Measurements from ENCODE around the gene SLC10A3.

SLC10A3 gene

DNA sequence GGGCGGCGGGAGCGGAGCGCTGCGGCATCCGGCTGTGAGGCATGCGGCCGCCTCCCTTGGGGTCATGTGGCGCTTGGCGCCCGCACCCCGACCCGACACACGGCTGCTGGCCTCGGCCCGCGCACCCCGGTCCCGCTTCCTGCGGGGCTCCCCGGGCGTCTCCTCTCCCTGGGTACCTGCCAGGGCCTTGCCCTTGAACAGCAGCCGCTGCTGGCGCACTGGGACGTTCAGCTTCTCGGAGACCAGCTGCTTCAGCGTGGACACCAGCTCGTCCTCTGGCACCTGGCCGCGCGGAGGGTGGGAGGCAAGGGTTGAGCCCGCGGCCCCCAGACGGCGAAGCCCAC is 4.4 kb downstream of the SLC10A3 start:
- peak; percentile 12 to 17 for DNase-seq (ENCODE audit: low spot score in 2 of 2)
- Mint-ChIP-seq H3K4me1 (peaks cover 18% of the 10 kb centered on the region), H3K36me3 (ENCODE audit: insufficient read depth) (peaks cover 15% of the 10 kb centered on the region), H3K9me3 (no peaks in the 10 kb centered on the region), H3K27me3 (no peaks in the 10 kb centered on the region), H3K27ac (ENCODE audit: low read depth) (no peak overlapping the region), H3K4me3 (peak overlapping the region; percentile 52)
- ATAC-seq (replicated peaks; ENCODE audit: extremely low read depth, poor library complexity, severe bottlenecking) = peak; percentile 7

DNA sequence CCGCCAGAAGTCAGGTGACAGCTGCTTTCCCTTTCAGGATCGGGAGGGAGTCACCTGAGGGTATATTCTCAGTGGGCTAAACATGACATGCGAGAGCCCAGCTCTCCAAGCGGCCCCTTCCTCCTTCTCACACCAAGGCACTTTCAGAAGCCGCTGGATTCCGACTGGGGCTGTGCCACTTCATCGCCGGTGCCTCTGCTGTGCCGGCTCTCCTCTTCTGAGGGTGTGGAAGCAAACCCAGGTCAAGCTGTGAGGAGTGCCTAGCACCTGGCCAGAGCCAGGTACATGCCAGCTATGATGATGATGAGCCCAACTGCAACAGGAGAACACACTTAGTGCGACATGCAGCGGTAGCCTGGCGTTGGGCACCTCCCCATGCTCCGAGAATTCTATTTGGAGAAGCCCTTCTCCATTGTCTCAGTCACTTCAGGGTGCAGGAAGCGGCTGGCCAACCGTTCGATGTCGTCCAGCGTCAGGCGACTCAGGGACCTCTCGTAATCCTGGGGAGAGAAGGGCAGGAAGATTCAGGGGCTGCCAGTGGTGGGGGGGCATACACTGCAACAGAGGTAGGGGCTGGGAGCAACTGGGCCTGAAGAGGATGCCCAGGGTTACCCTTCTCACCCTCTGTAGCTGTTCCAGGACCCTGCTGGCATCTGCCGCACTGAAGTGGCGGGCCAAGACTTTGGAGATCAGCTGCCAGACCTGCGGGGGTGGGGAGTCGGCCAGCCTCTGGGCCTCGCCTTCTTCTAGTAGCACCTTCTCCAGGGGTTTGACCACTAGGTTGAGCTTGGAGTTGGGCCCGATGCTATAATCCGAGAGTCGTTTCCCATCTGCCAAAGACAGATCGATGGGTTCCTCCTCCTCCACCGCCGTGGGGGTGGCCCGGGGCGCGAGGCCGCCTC is 5.0 kb downstream of the SLC10A3 start:
- no peak overlapping the region for H3K27ac Mint-ChIP-seq (ENCODE audit: low read depth)
- peak overlapping the region; percentile 52 for H3K4me3 Mint-ChIP-seq
- no peaks in the 10 kb centered on the region for H3K27me3 Mint-ChIP-seq
- peaks cover 18% of the 10 kb centered on the region for H3K4me1 Mint-ChIP-seq
- ATAC-seq (replicated peaks; ENCODE audit: extremely low read depth, poor library complexity, severe bottlenecking) (no peak), DNase-seq (ENCODE audit: low spot score in 2 of 2) (no peak)
- no peaks in the 10 kb centered on the region for H3K9me3 Mint-ChIP-seq
- H3K36me3 Mint-ChIP-seq (ENCODE audit: insufficient read depth) = peaks cover 15% of the 10 kb centered on the region

DNA sequence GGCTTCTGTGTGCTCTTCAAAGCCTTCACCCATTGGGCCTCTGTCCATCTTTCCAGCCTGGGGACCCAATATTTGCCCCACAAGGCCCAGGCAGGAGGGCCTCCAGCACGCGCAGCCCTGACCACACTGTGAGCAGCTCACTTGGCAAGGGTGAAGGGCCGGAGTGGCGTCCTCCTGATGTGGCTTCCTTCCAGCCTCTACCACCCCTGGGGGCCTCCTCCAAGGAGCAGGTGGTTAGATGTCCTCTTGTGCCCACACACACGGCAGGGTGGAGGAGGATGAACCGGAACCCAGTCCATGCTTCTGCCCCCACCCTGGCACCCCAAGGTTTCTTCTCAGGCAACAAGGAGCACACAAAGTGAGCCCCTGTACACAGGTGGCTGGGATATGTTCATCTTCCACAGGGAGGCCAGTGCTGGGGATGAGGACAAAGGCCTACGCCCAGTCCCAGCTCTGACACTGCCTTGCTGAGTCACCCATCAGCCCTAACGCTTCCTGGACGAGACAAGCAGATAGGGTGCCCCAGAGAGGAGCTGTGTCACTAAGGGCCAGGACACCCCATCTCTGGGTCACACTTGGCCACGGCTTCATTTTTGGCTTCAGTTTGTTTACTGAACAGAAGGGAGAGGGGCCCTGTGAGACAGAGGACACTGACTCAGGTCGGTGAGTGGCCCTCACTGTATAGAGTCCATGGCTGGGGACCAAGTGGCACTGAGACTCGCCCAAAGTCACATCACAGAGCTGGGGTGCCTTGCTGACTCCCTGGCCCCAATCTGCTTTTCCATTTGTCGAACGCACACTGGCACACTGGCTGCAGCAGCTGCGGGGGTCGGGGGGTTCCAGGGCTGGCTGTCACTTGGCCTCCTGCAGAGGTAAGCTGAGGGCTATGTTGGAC is 5.9 kb downstream of the SLC10A3 start:
- H3K4me3 Mint-ChIP-seq = peak overlapping the region; percentile 52
- no peak for ATAC-seq (replicated peaks; ENCODE audit: extremely low read depth, poor library complexity, severe bottlenecking)

DNA sequence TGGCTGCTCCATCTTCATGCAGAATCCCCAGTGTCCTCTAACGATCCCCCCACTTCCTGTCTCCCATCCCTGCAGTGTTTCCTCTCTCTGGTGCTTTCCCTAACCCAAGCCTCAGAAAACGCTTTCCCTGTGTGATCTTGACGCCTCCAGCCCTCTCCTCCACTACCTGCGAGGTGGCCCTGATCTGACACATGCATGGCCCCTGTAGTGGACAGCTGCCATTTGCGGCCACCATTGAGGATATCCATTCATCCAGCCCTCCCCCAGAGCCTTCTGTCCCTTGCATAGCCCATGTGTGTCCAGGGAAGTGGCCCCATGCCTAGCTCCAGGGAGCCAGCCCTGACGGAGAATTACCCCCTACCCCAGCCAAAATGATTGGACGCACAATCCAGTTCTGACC is 7.1 kb downstream of the SLC10A3 start:
- Mint-ChIP-seq H3K4me1 (peaks cover 13% of the 10 kb centered on the region), H3K9me3 (no peaks in the 10 kb centered on the region), H3K36me3 (ENCODE audit: insufficient read depth) (peaks cover 19% of the 10 kb centered on the region), H3K27me3 (no peaks in the 10 kb centered on the region), H3K27ac (ENCODE audit: low read depth) (no peak overlapping the region), H3K4me3 (no peak overlapping the region)
- no peak for ATAC-seq (replicated peaks; ENCODE audit: extremely low read depth, poor library complexity, severe bottlenecking)
- no peak for DNase-seq (ENCODE audit: low spot score in 2 of 2)

More for the DNA sequence above, 5.9 kb downstream of the SLC10A3 start:
- Mint-ChIP-seq H3K27me3 (no peaks in the 10 kb centered on the region), H3K36me3 (ENCODE audit: insufficient read depth) (peaks cover 11% of the 10 kb centered on the region), H3K4me1 (peaks cover 14% of the 10 kb centered on the region), H3K27ac (ENCODE audit: low read depth) (no peak overlapping the region), H3K9me3 (no peaks in the 10 kb centered on the region)
- DNase-seq (ENCODE audit: low spot score in 2 of 2) = no peak

DNA sequence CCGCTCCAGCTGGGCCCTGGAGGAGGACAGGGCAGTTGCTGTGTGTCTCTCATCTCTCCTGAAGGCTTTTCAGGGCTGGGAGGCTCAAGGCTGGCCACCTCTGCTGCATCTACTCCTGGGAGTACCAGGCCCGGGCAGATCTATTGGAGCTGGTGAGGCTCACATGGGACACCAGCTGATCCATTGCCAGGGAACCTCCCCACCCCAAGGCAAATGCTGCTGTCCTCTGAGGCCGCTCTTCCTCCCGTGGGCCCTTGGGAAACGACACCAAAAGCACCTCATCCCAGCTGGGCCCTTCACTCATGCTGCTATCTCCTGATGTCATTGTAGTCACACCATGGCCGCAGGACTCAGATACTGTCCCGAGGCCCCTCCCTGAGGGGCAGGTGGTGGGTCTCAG is 7.6 kb downstream of the SLC10A3 start:
- Mint-ChIP-seq H3K4me1 (peaks cover 8% of the 10 kb centered on the region), H3K4me3 (no peak overlapping the region), H3K9me3 (no peaks in the 10 kb centered on the region), H3K27me3 (no peaks in the 10 kb centered on the region), H3K36me3 (ENCODE audit: insufficient read depth) (peaks cover 18% of the 10 kb centered on the region), H3K27ac (ENCODE audit: low read depth) (no peak overlapping the region)
- no peak for DNase-seq (ENCODE audit: low spot score in 2 of 2)
- no peak for ATAC-seq (replicated peaks; ENCODE audit: extremely low read depth, poor library complexity, severe bottlenecking)

DNA sequence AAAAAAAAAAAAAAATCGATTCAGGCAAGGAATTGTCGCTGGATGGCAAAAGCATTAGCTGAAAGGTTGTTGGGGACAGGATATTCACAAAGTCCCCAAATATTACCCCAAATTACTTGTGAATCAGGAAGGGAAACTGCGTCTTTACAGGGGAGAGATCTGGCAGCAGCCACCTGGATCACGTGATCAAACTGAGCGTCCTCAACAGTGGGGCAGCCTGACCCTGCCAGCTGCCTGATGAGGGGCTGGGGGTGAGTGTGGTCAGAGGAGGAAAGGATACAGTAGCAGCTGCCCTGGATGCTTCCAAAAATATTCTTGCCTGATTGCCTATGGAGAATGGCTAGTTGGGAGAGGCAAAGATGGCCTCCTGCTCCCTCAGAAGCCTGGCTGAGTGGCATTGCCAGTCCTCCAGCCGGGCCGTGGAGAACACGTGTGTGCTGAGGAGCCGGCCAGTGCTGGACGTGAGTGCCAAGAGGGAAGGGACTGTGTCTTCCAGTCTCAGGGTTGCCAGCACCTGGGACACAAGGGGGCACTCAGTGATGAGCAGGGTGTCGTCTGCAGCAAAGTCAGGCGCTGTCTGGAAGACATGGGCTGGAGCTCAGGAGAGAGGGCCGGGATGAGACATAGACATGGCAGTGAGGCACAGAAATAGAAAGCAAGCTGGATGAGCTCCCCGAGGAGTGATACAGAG is 8.4 kb downstream of the SLC10A3 start:
- peaks cover 17% of the 10 kb centered on the region for H3K36me3 Mint-ChIP-seq (ENCODE audit: insufficient read depth)
- ATAC-seq (replicated peaks; ENCODE audit: extremely low read depth, poor library complexity, severe bottlenecking) (no peak), DNase-seq (ENCODE audit: low spot score in 2 of 2) (no peak)
- no peak overlapping the region for H3K27ac Mint-ChIP-seq (ENCODE audit: low read depth)
- no peak overlapping the region for H3K4me3 Mint-ChIP-seq
- H3K4me1 Mint-ChIP-seq = peaks cover 5% of the 10 kb centered on the region
- no peaks in the 10 kb centered on the region for H3K27me3 Mint-ChIP-seq
- no peaks in the 10 kb centered on the region for H3K9me3 Mint-ChIP-seq

DNA sequence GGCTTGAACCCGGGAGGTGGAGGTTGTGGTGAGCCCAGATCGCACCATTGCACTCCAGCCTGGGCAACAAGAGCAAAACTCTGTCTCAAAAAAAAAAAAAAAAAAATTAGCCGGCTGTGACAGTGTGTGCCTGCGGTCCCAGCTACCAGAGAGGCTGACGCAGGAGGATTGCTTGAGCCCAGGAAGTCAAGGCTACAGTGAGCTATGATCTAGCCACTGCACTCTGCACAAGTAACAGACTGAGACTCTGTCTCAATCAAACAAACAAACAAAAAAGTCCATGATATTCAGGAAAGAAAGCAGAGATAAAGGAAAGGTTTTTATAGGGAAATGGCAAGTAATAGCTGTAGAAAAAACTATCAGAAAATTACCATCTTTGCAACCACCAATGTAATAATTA is 9.2 kb downstream of the SLC10A3 start:
- Mint-ChIP-seq H3K4me1 (peaks cover 5% of the 10 kb centered on the region), H3K27ac (ENCODE audit: low read depth) (no peak overlapping the region), H3K27me3 (no peaks in the 10 kb centered on the region), H3K9me3 (no peaks in the 10 kb centered on the region), H3K36me3 (ENCODE audit: insufficient read depth) (peaks cover 15% of the 10 kb centered on the region), H3K4me3 (no peak overlapping the region)
- DNase-seq (ENCODE audit: low spot score in 2 of 2) (no peak), ATAC-seq (replicated peaks; ENCODE audit: extremely low read depth, poor library complexity, severe bottlenecking) (no peak)

DNA sequence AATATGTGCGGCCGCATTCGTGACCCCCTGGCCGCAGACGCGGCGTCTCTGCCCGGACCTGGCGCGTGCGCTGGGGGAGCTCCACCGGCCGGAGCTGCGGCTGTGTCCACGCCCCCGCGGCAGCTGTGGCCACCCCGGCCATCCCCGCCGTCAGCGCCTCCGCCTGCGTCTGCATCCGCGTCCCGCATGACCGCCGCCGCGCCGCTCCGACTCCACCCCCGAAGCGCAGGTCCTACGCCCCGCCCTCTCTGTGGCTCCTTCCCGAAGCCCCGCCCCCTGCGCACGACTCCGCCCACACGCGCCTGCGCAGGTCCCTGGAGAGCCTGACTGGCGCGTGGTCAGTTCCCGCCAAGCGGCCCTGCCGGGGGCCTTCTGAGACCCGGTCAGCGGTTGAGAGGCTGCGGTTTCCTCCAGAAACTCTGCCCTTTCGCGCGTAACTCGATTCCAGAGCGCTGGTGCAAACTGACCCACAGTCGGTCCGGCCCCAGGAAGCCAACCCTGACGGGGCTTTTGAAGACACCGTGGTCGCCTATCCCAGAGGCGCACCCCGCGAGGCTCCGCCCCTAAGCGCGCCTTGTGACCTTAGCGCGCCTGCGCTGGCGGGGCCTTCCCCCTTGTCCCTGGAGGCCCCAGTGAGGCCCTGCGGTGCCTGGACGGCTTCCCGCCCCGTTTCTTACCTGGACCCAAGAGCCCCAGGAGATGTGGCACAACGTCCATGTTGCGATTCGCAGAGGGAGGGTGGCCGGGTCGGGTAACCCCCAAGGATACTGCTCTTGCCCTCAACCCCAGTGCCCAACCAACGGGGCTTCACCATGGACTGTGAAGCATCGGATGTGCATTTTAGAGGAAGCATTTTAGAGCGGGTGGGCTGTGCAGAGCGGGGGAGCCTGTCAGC is 11.5 kb downstream of the SLC10A3 start, which contains the start of gene LAGE3:
Gene LAGE3, minus strand, starts transcription at position 554 of the 895 bp plus-strand sequence. Its CDS starts 366 bp downstream, at position 188.
- H3K4me1 Mint-ChIP-seq = peaks cover 5% of the 10 kb centered on the region
- H3K4me3 Mint-ChIP-seq = peak within 1 kb of the TSS; percentile 77
- H3K9me3 Mint-ChIP-seq = no peaks in the 10 kb centered on the region
- DNase-seq (ENCODE audit: low spot score in 2 of 2) = peak; percentile 91 to 92
- peak within 1 kb of the TSS; percentile 84 for H3K27ac Mint-ChIP-seq (ENCODE audit: low read depth)
- peaks cover 15% of the 10 kb centered on the region for H3K36me3 Mint-ChIP-seq (ENCODE audit: insufficient read depth)
- H3K27me3 Mint-ChIP-seq = no peaks in the 10 kb centered on the region
- ATAC-seq (replicated peaks; ENCODE audit: extremely low read depth, poor library complexity, severe bottlenecking) = peak; percentile 84

DNA sequence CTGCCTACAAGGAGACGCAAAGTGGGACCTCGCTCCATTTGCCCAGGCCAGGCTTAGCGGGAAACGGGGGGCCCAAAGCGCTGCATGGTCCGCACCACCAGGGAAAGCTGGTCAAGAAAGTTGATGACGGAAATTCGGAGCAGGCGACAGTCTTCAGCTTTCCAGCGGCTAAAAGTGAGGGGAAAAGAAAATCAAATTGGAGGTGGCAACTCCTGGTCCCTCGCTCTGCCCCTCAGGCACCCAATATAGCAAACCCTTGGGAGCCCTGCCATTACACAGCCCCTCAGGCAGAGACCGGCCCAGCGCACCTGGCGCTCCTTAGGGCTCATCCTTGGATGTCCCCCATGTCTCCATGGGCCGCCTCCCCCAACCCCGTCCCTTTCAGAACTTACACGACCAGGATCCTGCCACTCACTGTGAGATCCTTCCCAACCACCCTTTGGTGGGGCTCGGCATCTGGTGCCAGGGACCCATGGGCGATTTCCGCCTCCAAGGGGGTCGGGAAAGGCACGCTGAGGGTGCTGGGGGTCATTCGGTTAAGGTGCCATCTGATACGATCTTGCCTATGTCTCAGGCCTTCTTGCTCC is 12.4 kb downstream of the SLC10A3 start:
- no peak for ATAC-seq (replicated peaks; ENCODE audit: extremely low read depth, poor library complexity, severe bottlenecking)
- peak overlapping the region; percentile 77 for H3K4me3 Mint-ChIP-seq
- peak overlapping the region; percentile 84 for H3K27ac Mint-ChIP-seq (ENCODE audit: low read depth)
- no peaks in the 10 kb centered on the region for H3K9me3 Mint-ChIP-seq
- DNase-seq (ENCODE audit: low spot score in 2 of 2) = no peak
- peaks cover 5% of the 10 kb centered on the region for H3K4me1 Mint-ChIP-seq
- H3K36me3 Mint-ChIP-seq (ENCODE audit: insufficient read depth) = peaks cover 15% of the 10 kb centered on the region
- H3K27me3 Mint-ChIP-seq = no peaks in the 10 kb centered on the region

DNA sequence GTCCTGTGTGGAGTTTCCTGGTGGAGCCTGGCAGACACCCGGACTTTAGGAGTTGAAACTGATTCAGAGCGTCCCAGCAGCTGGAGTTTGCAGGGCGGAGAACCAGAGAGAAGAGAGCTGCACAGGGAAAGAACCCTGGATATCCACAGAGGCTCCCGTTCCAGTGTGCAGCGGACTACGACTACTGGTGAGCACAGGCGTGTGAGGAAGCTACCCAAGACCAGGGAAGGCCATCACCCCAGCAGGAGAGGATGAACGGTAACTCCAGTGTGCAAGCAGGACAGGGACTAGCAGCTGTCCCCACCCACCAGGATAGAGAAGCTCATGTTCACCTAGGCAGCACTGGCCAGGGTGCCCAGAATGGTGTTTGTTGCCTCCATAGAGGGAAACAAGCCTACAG is 13.6 kb downstream of the SLC10A3 start:
- H3K4me3 Mint-ChIP-seq = no peak overlapping the region
- no peaks in the 10 kb centered on the region for H3K27me3 Mint-ChIP-seq

DNA sequence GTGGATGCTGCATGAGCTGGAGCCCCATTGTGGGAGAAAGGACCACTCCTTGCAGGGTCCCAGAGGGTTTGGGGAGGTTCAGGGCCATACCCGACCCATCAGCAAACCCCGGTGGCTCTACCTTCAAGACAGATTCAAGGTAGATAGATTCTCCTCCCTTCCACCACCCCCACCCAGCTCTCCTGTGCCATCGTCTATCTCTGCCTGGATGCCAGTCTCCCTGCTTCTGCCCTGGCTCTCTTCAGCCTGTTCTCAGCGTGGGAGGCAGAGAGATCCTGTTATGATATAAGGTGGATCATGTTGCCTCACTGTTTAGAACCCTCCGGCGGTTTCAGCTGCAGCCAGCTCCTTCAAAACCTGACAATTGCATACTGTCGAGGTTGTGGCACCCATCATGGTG is 16.7 kb downstream of the SLC10A3 start:
- H3K36me3 Mint-ChIP-seq (ENCODE audit: insufficient read depth) = peaks cover 18% of the 10 kb centered on the region
- no peaks in the 10 kb centered on the region for H3K9me3 Mint-ChIP-seq
- H3K4me1 Mint-ChIP-seq = no peaks in the 10 kb centered on the region
- H3K4me3 Mint-ChIP-seq = no peak overlapping the region
- no peak overlapping the region for H3K27ac Mint-ChIP-seq (ENCODE audit: low read depth)
- no peaks in the 10 kb centered on the region for H3K27me3 Mint-ChIP-seq
- DNase-seq (ENCODE audit: low spot score in 2 of 2) (no peak), ATAC-seq (replicated peaks; ENCODE audit: extremely low read depth, poor library complexity, severe bottlenecking) (no peak)

More for the DNA sequence above, 13.6 kb downstream of the SLC10A3 start:
- ATAC-seq (replicated peaks; ENCODE audit: extremely low read depth, poor library complexity, severe bottlenecking) (no peak), DNase-seq (ENCODE audit: low spot score in 2 of 2) (no peak)
- Mint-ChIP-seq H3K36me3 (ENCODE audit: insufficient read depth) (peaks cover 15% of the 10 kb centered on the region), H3K9me3 (no peaks in the 10 kb centered on the region), H3K27ac (ENCODE audit: low read depth) (no peak overlapping the region), H3K4me1 (peaks cover 5% of the 10 kb centered on the region)
